Measurements from ENCODE around the gene KIRREL3.

DNA sequence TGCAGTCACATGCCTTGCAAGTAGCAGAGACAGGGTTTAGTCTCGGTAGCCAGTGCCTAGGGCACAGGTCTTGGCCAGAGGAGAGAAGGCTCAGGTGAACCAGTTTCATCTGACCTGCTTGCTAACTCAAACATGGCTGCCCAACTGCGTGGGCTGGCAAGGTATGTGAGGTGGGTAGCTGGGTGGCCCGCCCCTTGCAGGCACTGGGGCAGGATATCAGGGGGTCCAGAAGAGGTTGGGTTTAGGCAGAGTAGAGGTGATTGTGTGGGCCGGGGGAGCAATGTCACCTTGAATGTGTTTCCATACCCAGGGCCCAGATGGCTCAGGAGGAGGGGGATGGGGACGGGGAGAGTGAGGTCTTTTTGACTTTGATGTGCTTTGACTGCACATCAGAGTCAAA is 607.4 kb downstream of the KIRREL3 start:
- TF ChIP-seq, protein P1, sequence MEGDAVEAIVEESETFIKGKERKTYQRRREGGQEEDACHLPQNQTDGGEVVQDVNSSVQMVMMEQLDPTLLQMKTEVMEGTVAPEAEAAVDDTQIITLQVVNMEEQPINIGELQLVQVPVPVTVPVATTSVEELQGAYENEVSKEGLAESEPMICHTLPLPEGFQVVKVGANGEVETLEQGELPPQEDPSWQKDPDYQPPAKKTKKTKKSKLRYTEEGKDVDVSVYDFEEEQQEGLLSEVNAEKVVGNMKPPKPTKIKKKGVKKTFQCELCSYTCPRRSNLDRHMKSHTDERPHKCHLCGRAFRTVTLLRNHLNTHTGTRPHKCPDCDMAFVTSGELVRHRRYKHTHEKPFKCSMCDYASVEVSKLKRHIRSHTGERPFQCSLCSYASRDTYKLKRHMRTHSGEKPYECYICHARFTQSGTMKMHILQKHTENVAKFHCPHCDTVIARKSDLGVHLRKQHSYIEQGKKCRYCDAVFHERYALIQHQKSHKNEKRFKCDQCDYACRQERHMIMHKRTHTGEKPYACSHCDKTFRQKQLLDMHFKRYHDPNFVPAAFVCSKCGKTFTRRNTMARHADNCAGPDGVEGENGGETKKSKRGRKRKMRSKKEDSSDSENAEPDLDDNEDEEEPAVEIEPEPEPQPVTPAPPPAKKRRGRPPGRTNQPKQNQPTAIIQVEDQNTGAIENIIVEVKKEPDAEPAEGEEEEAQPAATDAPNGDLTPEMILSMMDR (conservative IDR thresholded peaks at IDR 0.05; ENCODE audit: low read depth, low read length): no peak
- TF ChIP-seq EZH2phosphoT487 (IDR thresholded peaks at IDR 0.05; ENCODE audit: borderline replicate concordance, low read length): no peak

Measured in PC-3 (cell line).